GF-D8 (cell line): ENCODE results near the gene CFAP100.

ENCODE experiments used
- DNase-seq: peaks from one replicate; lab custom pipeline; 2025; lab: John Stamatoyannopoulos, UW

Gene CFAP100

DNA sequence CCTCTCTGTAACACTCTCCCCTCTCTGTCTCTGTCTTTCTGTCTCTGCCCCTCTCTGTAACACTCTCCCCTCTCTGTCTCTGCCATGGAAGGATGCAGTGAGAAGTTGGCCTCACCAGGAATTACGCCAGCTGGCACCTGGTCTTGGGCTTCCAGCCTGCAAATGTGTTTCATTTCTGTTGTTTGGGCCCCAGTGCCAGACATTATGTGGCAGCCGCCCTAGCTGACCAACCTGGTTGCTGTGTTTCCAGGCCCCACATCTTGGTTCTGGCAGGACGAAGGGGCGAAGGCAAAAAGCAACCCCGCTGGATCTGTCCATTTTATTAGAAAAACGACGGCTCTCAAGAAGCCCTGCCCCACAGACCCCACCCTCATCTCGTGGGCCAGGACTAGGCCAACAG lies 86.2 kb downstream of the CFAP100 start:
- DNase-seq: no peak

- no peak for DNase-seq
Observed at GRCh38 chr3:126481808-126482502, 87.2 kb downstream of the CFAP100 start.

DNA sequence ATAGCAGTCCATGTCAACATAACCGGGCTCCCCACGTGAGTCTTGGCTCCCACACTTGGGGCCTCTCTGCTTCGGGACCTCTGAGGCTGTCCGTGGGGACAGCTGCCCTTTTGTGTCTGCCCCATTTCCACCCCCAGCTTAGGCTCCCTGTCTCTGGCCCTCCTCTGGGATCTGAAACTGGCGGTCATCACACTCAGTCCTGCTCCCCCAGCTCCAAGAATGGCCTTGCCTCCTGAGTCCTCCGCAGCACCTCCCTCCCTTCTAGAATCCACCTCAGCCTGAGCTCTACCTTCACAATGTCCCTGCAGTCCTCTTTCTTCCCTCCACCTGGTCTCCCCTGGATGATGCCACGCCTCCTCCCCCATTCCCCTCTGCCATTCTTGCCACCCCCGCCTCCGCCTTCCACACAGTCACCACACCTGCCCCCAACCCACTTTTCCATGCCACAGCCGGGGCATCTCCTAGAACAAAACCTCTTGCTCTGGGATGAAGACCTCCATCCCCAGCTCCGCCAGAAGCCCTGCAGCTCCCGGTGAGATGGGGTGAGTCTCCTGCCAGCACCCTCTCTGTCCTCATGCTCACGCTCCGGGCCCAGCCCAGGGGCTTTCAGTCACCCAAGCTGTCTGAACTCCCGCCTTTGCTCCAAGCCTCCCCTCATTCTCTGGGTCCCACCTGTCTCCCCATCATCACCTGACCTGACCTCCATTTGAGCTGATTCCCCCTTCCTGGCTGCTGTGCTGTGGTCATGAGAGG lies 88.0 kb downstream of the CFAP100 start:
- no peak for DNase-seq

DNA sequence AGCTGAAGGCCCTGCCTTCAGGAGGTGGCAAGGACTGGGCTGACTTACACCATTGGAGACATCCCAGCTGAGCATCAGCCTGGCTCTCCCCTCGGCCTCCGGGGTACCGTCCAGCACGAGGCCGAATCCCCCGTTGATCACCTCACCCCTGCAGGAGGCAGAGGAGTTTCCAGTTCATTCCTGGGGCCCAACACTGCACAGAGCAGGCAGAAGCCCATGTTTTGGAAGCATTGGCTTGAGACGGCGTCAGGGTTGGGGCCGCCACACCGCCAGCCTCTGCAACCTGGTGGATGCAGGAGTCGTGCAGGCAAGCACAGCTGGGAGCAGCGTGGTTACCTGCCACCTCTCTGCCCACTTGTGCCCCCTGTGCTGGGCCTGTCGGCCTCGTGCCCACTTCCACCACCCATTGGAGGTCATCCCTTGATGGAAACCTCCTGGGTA lies 88.6 kb downstream of the CFAP100 start:
- no peak for DNase-seq

GRCh38 chr3:126484148-126484547 lies 89.4 kb downstream of the CFAP100 start:
- no peak for DNase-seq

DNA sequence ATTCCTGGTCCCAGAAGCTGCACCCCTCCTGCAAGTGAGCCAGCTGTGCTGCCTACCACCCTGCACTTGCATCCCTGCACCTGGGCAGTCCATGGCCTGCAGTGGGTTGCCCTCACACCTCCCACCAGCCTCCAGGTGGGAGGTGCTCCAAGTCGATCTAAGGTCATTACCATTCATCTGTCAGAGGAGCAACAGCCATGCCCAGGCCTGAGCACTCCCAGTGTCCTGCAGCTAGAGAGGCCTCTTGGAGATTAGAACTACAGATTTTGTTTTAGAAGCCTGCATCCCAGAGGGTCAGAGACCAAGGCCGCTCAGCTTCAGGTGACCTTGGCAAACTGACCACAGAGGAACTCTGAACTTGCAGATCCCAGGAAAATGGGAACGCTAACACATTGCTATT lies 90.0 kb downstream of the CFAP100 start:
- DNase-seq: no peak

DNA sequence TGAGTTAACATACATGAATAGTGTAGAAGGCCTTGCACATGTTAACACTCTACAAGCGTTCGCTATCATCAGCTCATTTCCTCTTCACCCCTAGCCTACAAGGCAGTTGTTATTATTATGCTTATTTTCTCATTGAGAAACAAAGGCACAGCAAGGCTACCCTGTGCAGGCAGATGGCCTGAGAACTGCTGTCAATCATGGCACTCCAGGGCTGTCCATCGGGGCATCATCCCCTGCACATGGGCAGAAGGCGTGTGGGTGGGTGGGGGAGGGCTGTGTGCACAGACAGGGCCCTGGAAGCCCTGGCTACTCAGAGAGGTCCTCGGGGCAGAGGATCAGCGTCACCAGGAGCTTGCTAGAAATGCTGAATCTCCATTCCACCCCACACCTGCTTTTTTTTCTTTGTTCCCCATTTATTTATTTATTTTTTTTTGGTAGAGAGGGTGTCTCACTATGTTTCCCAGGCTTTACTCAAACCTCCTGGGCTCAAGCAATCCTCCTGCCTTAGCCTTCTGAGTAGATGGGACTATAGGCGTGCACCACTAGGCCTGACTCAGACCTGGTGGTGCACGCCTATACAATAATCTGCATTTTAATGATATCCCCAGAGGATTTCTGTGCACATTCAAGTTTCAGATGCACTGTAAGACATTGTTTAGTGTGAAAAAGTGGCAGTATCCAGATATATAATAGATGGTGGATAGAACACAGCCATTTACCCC lies 90.6 kb downstream of the CFAP100 start:
- no peak for DNase-seq

DNA sequence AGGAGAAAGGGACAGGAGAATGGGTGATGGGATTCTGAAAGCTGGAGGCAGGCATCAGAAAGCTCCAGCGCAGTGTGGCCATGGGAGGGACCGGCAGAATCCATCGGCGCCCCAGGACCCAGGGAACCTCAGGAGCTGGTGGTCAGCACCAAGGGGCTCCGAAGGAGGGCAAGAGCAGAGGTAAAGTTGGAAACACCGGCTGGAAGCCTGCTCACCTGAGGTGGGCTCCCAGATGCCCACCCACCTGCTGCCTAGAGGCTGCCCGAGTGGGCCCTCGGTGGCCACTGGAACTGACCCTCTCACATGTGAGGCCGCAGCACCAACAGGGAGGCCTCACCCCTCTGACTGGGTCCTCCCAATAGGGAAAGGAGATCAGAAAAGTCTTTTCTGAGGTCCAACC lies 91.2 kb downstream of the CFAP100 start:
- no peak for DNase-seq
